SJSA1 (cell line): Measurements from ENCODE around the gene ARID2. TPM values are rescaled to one million over a fixed set of nuclear protein-coding genes. Genes with fewer than 3 reads are reported as not detected.

Experiments
- DNase-seq, 2 experiments: peaks; one replicate each; pipeline ENCODE4 v3.0.0-alpha.2; 2015 to 2020; ENCODE audit warnings: low spot score in 2 of 2, low read depth in 1 of 2
- H3K27ac ChIP-seq: fragments of 250-450 bp; sonication (Bioruptor Pico); 2 replicates; pipeline ENCODE4 v1.5.1; 2020; ENCODE audit warnings: mild to moderate bottlenecking, moderate library complexity
- H3K27me3 ChIP-seq: fragments of 250-450 bp; sonication (Bioruptor Pico); replicated peaks from 2 replicates; pipeline ENCODE4 v1.5.1; 2020; ENCODE audit warnings: mild to moderate bottlenecking, moderate library complexity
- H3K36me3 ChIP-seq: fragments of 250-450 bp; sonication (Bioruptor Pico); 2 replicates; pipeline ENCODE4 v1.5.1; 2020; ENCODE audit warnings: mild to moderate bottlenecking
- H3K4me1 ChIP-seq: fragments of 250-450 bp; sonication (Bioruptor Pico); replicated peaks from 2 replicates; pipeline ENCODE4 v1.6.1; 2021; ENCODE audit warnings: mild to moderate bottlenecking
- H3K4me3 ChIP-seq: fragments of 250-450 bp; sonication (Bioruptor Pico); 2 replicates; pipeline ENCODE4 v1.5.1; 2020; ENCODE audit warnings: mild to moderate bottlenecking
- H3K9me3 ChIP-seq: fragments of 250-450 bp; sonication (Bioruptor Pico); replicated peaks from 2 replicates; pipeline ENCODE4 v1.5.1; 2020; ENCODE audit warnings: mild to moderate bottlenecking
- total RNA-seq: library from RNA; depleted of rRNA; stranded (reverse); fragments of >200 nt; shearing (Covaris generic); gene quantifications from 2 replicates; pipeline ENCODE4 v1.2.3, GENCODE V29; 2014

ARID2 gene
- total RNA-seq, 1 experiment from 2014 or later = 12.0 TPM

DNA sequence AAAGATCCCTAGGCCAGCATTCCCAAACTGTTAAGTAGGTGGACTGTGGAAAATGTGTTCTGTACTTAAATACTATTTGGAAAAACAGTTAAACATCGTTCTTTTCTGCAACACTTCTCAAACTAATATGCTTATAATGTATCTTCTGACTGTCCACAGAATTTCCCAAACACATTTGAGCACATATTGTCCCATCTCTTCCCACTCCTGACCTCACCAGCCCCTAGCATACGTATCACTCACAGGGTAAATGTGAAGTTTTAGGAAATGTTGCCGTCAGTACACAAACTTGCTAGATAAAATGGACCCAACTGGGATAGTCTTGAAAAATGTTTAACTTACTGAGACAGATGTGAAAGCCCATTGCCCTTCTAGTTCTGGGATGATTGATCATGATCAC lies 27.7 kb downstream of the ARID2 start:
- Histone ChIP-seq H3K9me3 (no peaks in the 10 kb centered on the region), H3K4me3 (no peak overlapping the region), H3K4me1 (no peaks in the 10 kb centered on the region), H3K27ac (no peak overlapping the region), H3K27me3 (no peaks in the 10 kb centered on the region), H3K36me3 (no peaks in the 10 kb centered on the region)
- DNase-seq = no peak

- Histone ChIP-seq H3K27me3 (no peaks in the 10 kb centered on the region), H3K36me3 (no peaks in the 10 kb centered on the region), H3K4me3 (no peak overlapping the region), H3K4me1 (no peaks in the 10 kb centered on the region), H3K27ac (no peak overlapping the region), H3K9me3 (no peaks in the 10 kb centered on the region)
- DNase-seq = no peak
These were observed 30.8 kb downstream of the ARID2 start for GRCh38 chr12:45760333-45760732.

DNA sequence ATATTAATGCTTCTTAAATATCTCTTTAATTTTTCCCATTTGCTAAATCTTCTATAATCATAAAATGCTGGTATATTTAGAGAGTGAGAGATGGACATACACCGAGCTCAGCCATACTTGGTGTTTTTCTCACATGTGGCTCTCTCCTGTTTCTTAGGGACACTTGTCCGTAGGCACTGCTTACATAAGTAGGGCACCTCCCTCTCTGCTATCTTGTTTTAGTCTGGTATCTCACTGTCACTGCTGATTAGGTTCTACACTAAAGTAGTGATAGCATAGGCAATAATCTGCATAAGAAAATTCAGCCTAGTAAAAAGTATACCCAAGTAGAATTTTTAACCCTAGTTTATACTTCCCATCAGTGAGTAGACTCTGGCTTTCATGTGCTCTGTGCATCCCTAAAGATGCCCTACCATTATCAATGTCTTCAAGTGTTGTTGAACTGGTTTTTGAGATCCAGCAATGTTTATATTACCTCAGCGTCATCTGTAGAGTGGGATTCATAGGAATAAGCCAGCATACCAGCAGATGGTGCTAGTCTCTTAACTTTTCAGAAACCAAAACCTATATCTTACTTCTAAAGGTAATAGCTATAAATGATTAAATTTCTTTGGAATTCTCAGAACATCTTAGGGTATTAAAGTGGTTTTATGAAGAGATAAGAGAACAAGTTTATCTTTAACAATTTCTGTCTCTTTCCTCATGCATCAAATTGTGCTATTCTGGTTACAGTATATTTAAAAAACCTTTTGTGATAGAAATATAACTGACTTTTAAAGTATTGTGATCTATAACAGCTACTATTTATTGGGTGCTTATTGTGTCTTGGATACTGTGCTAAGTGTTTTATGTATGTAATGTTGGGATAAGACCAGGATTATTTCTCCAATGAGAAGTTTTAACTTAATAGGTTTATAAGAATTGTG lies 32.9 kb downstream of the ARID2 start:
- Histone ChIP-seq H3K27ac (no peak overlapping the region), H3K9me3 (no peaks in the 10 kb centered on the region), H3K4me3 (no peak overlapping the region), H3K4me1 (no peaks in the 10 kb centered on the region), H3K36me3 (peaks cover under 1% of the 10 kb centered on the region; the same call in 1 of the 2 replicates), H3K27me3 (no peaks in the 10 kb centered on the region)
- peak in 1 of 2 experiments; percentile 16 for DNase-seq

GRCh38 chr12:45763381-45763780 lies 33.9 kb downstream of the ARID2 start:
- Histone ChIP-seq H3K27ac (no peak overlapping the region), H3K27me3 (no peaks in the 10 kb centered on the region), H3K9me3 (no peaks in the 10 kb centered on the region), H3K4me1 (no peaks in the 10 kb centered on the region), H3K4me3 (no peak overlapping the region), H3K36me3 (peaks cover 3% of the 10 kb centered on the region; the same call in 1 of the 2 replicates)
- no peak for DNase-seq

- H3K9me3 ChIP-seq = 0 out of 2 replicates have a peak, but pooled peaks cover 3% of the 10 kb centered on the region
- DNase-seq = no peak
These were observed 38.7 kb downstream of the ARID2 start for GRCh38 chr12:45768194-45768593.

DNA sequence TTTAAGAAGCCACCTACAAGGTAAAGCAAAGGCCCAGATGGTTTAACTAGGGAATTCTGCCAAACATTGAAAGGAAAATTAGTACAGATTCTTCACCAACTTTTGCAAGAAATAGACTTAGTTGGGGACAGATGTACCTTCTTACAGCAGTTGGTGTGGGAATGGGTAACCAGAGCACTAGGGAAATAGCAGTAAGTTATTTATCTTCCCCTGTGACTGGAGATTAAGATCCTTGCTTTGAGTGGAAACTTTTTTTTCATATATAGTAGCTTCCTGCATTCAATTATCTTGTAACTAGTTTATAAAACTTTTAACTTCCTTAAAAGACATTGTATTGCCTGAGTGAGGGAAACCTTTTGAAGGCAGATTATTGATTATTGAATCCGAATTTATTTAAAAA lies 44.2 kb downstream of the ARID2 start:
- 0 out of 2 replicates have a peak, but pooled peaks cover 2% of the 10 kb centered on the region for H3K9me3 ChIP-seq
- no peaks in the 10 kb centered on the region for H3K4me1 ChIP-seq
- H3K4me3 ChIP-seq = no peak overlapping the region
- no peak for DNase-seq
- no peaks in the 10 kb centered on the region for H3K27me3 ChIP-seq
- no peaks in the 10 kb centered on the region; the same call in 1 of the 2 replicates for H3K36me3 ChIP-seq
- H3K27ac ChIP-seq = no peak overlapping the region

More at GRCh38 chr12:45768194-45768593, 38.7 kb downstream of the ARID2 start:
- H3K4me3 ChIP-seq = no peak overlapping the region
- H3K27me3 ChIP-seq = no peaks in the 10 kb centered on the region
- H3K27ac ChIP-seq = no peak overlapping the region
- H3K36me3 ChIP-seq = peaks cover 3% of the 10 kb centered on the region; the same call in 1 of the 2 replicates
- no peaks in the 10 kb centered on the region for H3K4me1 ChIP-seq

DNA sequence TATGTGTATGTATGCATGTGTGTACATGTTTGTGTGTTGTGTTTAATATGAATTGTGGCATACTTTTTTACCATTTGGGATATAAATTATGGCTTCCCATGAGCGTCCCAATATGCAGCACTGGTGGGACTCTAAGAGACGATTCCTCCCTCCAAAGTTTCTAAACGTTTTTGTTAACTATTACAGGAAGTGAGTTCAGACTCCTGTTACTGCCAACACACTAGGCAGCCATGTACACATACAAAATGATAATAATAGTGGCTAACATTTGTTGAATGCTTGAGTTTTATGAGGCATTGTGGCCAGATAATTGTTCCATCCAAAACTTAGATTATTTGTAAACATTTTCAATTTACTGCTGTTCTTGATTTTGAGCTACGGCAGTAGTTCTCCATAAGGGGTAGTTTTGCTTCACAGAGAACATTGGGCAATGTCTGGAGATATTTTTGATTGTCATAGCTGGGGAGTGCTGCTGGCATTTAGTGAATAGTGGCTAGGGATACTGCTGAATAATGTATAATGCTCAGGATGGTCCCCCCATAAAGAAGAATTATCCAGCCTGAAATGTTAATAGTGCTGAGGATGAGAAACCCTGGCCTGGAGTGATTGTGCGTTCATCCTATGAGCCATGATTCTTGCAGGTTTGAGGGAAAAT lies 45.1 kb downstream of the ARID2 start:
- H3K27me3 ChIP-seq = no peaks in the 10 kb centered on the region
- no peaks in the 10 kb centered on the region for H3K36me3 ChIP-seq
- H3K4me1 ChIP-seq = no peaks in the 10 kb centered on the region
- no peak overlapping the region for H3K27ac ChIP-seq
- no peaks in the 10 kb centered on the region for H3K9me3 ChIP-seq
- DNase-seq = peak in 1 of 2 experiments; percentile 6
- no peak overlapping the region for H3K4me3 ChIP-seq

DNA sequence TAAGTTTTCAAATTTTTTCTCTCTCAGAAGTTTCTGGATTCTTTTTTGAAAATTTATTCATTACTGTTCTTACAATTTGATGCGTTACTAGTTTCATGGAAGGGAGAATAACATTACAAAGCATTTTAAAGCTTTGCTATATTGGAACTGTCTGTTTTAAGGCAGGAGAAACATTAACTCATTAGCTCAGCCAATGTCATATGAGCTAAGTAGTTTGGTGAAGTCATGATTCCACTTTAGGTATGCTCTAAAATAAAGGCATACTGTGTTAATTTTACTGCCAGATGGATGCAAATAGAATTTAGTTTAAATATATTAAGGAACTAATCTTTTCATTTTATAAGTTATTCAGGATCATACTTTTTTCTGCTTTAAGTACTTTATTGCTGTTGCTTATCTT lies 46.0 kb downstream of the ARID2 start:
- Histone ChIP-seq H3K27me3 (no peaks in the 10 kb centered on the region), H3K9me3 (no peaks in the 10 kb centered on the region), H3K36me3 (no peaks in the 10 kb centered on the region)

GRCh38 chr12:45775964-45776363 lies 46.5 kb downstream of the ARID2 start:
- no peak for DNase-seq

More for the DNA sequence above, 46.0 kb downstream of the ARID2 start:
- Histone ChIP-seq H3K27ac (no peak overlapping the region), H3K4me1 (no peaks in the 10 kb centered on the region), H3K4me3 (no peak overlapping the region)
- no peak for DNase-seq

DNA sequence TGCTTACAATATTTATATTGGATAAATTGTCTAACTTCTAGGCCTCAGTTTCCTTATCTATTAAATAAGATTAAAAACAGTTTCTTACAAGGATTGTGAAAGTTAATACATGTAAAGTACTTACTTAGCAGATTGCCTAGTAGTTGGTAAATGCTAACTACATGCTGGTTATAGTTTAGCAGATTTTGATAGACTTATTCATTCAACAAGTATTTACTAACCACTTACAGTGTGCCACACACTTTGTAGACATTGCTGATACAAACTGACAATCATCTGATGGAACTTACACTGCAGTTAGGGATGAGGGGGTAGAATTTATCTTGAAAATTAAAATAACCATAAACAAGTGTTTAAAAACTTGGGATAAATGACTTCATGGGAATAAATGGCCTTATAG lies 50.4 kb downstream of the ARID2 start:
- no peaks in the 10 kb centered on the region for H3K27me3 ChIP-seq
- H3K36me3 ChIP-seq = no peaks in the 10 kb centered on the region
- H3K4me1 ChIP-seq = no peaks in the 10 kb centered on the region
- DNase-seq = no peak
- H3K27ac ChIP-seq = no peak overlapping the region
- no peak overlapping the region for H3K4me3 ChIP-seq
- H3K9me3 ChIP-seq = no peaks in the 10 kb centered on the region

More at GRCh38 chr12:45775964-45776363, 46.5 kb downstream of the ARID2 start:
- no peaks in the 10 kb centered on the region for H3K36me3 ChIP-seq
- H3K4me3 ChIP-seq = no peak overlapping the region
- no peaks in the 10 kb centered on the region for H3K4me1 ChIP-seq
- H3K27ac ChIP-seq = no peak overlapping the region
- no peaks in the 10 kb centered on the region for H3K27me3 ChIP-seq
- no peaks in the 10 kb centered on the region for H3K9me3 ChIP-seq

DNA sequence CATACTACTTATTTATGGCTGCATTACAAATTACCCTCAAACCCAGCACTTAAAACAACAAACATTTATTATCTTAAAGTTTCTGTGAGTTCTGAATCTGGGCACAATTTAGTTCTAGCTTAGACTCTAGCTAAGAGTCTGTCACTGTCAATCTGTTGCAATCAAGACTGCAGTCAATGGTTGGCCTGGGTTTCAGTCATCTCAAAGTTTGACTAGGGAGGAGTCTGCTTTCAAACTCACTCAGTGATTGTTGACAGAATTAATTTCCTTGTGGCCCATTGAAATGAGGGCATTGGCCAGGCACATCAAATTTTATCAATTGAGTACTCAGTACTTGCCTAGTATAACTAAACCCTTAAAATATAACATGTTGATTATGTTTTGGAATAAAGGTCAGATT lies 51.6 kb downstream of the ARID2 start:
- no peaks in the 10 kb centered on the region for H3K27me3 ChIP-seq
- no peak for DNase-seq
- H3K27ac ChIP-seq = no peak overlapping the region
- no peaks in the 10 kb centered on the region for H3K9me3 ChIP-seq
- H3K4me3 ChIP-seq = no peak overlapping the region
- no peaks in the 10 kb centered on the region for H3K36me3 ChIP-seq
- no peaks in the 10 kb centered on the region for H3K4me1 ChIP-seq

DNA sequence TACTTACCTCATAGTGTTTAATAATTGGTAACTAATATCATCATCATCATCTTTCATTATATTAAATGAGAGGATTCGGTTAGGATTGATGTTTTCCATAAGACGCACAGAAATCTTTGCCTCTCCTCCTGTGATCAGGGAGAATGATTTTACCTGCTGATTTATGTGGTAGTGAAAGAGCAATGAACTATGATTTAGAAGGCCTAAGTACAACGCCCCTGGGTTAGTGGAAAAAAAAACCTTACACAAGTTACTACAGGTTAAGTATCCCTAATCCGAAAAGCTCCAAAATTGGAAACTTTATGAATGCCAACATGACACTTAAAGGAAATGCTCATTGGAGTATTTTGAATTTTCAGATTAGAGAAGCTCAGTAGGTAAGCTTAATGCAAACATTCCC lies 55.8 kb downstream of the ARID2 start:
- no peak for DNase-seq
- no peaks in the 10 kb centered on the region for H3K36me3 ChIP-seq
- no peaks in the 10 kb centered on the region for H3K9me3 ChIP-seq
- H3K27me3 ChIP-seq = no peaks in the 10 kb centered on the region
- no peaks in the 10 kb centered on the region for H3K4me1 ChIP-seq
- no peak overlapping the region for H3K27ac ChIP-seq
- H3K4me3 ChIP-seq = no peak overlapping the region

DNA sequence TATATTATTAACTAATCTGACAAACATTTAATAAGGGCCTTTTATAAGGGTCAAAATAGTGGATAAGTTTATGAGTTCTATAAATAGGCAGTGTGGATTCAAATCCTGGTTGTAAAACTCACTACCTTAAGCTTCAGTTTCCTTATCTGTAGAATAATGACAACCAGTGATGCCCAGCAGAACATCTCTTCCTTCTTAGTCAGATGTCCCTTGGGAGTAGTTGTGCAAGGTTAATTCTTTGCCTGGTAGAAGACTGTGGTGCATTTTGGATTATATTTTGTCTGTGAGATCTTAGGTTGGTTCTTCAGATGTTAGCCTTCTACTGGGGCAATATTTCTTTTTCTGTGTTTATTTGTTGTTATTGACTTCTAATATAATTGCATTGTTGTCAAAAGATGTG lies 59.5 kb downstream of the ARID2 start:
- Histone ChIP-seq H3K27ac (no peak overlapping the region), H3K4me1 (no peaks in the 10 kb centered on the region), H3K4me3 (no peak overlapping the region), H3K9me3 (no peaks in the 10 kb centered on the region), H3K27me3 (no peaks in the 10 kb centered on the region), H3K36me3 (no peaks in the 10 kb centered on the region)
- no peak for DNase-seq

GRCh38 chr12:45794422-45794821 lies 64.9 kb downstream of the ARID2 start:
- Histone ChIP-seq H3K27ac (no peak overlapping the region), H3K4me1 (no peaks in the 10 kb centered on the region), H3K36me3 (no peaks in the 10 kb centered on the region), H3K9me3 (no peaks in the 10 kb centered on the region), H3K27me3 (no peaks in the 10 kb centered on the region), H3K4me3 (no peak overlapping the region)
- no peak for DNase-seq
